Upper lobe of right lung (tissue), 1 donor: ENCODE measurements around the gene LARGE1. TPM values are rescaled to one million over a fixed set of nuclear protein-coding genes. Genes with fewer than 3 reads are reported as not detected.

ENCODE experiments used
- ATAC-seq: fragments of 200-7000 bp; cut with Tn5 transposase; one replicate; pipeline ENCODE4 v1.9.1; 2020; ENCODE audit warnings: mild to moderate bottlenecking, moderate library complexity
- DNase-seq: peaks from one replicate; pipeline ENCODE4 v3.0.0-alpha.2; 2020
- H3K27ac ChIP-seq: fragments of 200-600 bp; one replicate; pipeline ENCODE4 v1.8.0; 2022
- H3K27me3 ChIP-seq: fragments of 200-600 bp; one replicate; pipeline ENCODE4 v1.8.0; 2022; ENCODE audit warnings: mild to moderate bottlenecking
- H3K36me3 ChIP-seq: fragments of 200-600 bp; one replicate; pipeline ENCODE4 v1.8.0; 2022
- H3K4me1 ChIP-seq: fragments of 200-600 bp; one replicate; pipeline ENCODE4 v1.8.0; 2022
- H3K4me3 ChIP-seq: fragments of 200-600 bp; one replicate; pipeline ENCODE4 v1.8.0; 2022; ENCODE audit warnings: mild to moderate bottlenecking
- H3K9me3 ChIP-seq: fragments of 200-600 bp; one replicate; pipeline ENCODE4 v1.8.0; 2022
- intact Hi-C: fragments of 100-400 bp; cut with DNase I; formaldehyde crosslinking; loops from one replicate; pipeline ENCODE4 v1.11.0; 2022
- total RNA-seq: library from RNA; stranded (reverse); fragmentation: NEBNext Ultra II Directional; extraction: Animal tissue kit (Norgen Biotek cat#: 25700); gene quantifications from one replicate; pipeline ENCODE4 v1.2.1, GENCODE V29; 2021
- TF ChIP-seq, protein P1 (sequence below): fragments of 200-600 bp; IDR thresholded peaks from one replicate; pipeline ENCODE4 v1.8.0; 2022; ENCODE audit warnings: antibody characterized with exemption
- donor health status: DM: no; HTN: yes; CAD: no; lungs with severe emphysema.

LARGE1 gene
- total RNA-seq, 1 donor from 2014 or later: 33.5 TPM

DNA sequence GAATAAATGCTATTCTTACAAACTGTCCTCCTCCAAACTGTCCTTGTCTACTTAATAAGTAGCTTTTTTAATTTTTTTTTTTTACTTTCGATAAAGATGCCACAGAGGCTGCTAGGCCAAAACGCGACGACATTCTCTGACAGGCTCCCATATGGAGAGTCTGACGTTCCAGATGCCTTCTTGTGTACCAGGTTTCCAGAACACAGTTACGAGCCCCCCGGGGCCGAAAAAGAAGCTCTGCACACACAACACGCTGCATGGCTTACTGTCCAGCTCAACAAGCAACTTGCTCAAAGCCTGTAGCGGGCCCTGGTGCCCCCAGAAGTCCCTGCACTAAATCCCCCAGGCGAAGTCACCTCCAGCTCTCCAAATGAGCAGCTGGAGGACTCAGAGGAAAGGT lies 39.3 kb downstream of the LARGE1 start:
- Histone ChIP-seq H3K27me3 (no peaks in the 10 kb centered on the region), H3K4me3 (no peak overlapping the region), H3K9me3 (no peaks in the 10 kb centered on the region), H3K36me3 (no peaks in the 10 kb centered on the region), H3K4me1 (no peaks in the 10 kb centered on the region), H3K27ac (no peak overlapping the region)
- TF ChIP-seq, protein P1, sequence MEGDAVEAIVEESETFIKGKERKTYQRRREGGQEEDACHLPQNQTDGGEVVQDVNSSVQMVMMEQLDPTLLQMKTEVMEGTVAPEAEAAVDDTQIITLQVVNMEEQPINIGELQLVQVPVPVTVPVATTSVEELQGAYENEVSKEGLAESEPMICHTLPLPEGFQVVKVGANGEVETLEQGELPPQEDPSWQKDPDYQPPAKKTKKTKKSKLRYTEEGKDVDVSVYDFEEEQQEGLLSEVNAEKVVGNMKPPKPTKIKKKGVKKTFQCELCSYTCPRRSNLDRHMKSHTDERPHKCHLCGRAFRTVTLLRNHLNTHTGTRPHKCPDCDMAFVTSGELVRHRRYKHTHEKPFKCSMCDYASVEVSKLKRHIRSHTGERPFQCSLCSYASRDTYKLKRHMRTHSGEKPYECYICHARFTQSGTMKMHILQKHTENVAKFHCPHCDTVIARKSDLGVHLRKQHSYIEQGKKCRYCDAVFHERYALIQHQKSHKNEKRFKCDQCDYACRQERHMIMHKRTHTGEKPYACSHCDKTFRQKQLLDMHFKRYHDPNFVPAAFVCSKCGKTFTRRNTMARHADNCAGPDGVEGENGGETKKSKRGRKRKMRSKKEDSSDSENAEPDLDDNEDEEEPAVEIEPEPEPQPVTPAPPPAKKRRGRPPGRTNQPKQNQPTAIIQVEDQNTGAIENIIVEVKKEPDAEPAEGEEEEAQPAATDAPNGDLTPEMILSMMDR: no peak
- DNase-seq (no peak), ATAC-seq (no peak)
- intact Hi-C loops: no loop called here

DNA sequence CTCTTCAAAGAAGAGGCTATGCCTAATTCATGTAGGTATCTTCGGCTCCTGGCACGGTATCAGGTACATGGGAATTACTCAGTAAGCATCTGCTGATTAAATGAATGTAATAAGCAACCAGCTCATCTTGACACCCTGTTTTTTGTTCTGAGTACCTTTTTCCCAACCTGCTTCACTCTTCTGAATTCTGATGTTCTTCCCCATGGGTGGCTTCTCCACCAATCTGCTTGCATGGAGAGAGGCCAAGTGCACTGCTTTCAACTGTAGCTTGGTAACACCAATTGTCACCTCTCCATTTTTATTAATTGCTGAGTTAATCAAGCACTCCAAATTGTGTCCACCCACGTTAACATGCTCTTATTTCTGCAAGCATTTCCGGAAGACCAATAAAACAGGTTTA lies 40.5 kb downstream of the LARGE1 start:
- Histone ChIP-seq H3K36me3 (no peaks in the 10 kb centered on the region), H3K4me1 (no peaks in the 10 kb centered on the region), H3K27me3 (no peaks in the 10 kb centered on the region), H3K9me3 (no peaks in the 10 kb centered on the region), H3K4me3 (no peak overlapping the region), H3K27ac (no peak overlapping the region)
- TF ChIP-seq, protein P1: no peak
- no peak for DNase-seq
- intact Hi-C loops: no loop called here
- no peak for ATAC-seq

DNA sequence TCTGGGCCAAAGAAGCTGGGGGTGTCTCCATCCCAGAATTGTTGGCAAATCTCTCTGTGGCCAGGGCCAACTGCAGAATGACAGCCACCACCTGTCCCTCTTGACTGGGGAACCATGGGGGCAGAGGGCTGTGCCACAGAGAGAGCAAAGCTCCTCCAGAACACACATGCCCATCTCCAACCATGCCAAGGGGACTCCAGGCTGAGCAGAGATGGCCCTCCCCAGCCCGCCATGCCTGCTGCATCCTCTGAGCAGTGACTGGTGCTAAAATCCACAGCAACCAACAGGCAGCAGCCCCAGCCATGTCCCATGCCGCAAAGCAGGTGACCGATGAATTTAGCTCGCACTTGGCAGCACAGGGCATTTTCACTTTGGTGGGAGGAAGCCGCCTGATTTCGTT lies 45.0 kb downstream of the LARGE1 start:
- H3K36me3 ChIP-seq: no peaks in the 10 kb centered on the region
- no peaks in the 10 kb centered on the region for H3K9me3 ChIP-seq
- DNase-seq: no peak
- peaks cover 14% of the 10 kb centered on the region for H3K4me1 ChIP-seq
- H3K27me3 ChIP-seq: no peaks in the 10 kb centered on the region
- H3K4me3 ChIP-seq: no peak overlapping the region
- TF ChIP-seq, protein P1: no peak
- ATAC-seq: no peak
- intact Hi-C loops: no loop called here
- no peak overlapping the region for H3K27ac ChIP-seq

DNA sequence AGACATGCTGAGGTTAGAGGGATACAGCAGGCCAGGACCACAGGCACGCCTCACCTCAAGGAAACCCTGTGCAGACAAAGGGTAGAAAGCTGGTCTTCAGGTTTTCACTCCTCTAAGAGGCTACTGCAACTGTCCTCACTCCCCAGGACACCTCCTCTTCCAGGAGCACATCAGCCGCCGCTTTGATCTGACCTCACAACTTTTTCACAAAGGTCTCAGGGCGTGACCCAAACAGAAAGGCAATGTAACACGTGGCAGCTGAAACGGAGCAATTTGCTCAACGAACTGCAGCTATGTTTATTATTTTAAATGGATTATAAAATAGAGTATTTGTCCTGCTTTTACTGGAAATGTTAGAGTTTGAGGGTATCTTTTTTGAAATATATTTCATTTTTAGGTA lies 46.1 kb downstream of the LARGE1 start:
- ATAC-seq: no peak
- no peak overlapping the region for H3K27ac ChIP-seq
- peaks cover 14% of the 10 kb centered on the region for H3K4me1 ChIP-seq
- DNase-seq: no peak
- no peaks in the 10 kb centered on the region for H3K27me3 ChIP-seq
- no peak overlapping the region for H3K4me3 ChIP-seq
- no peaks in the 10 kb centered on the region for H3K9me3 ChIP-seq
- H3K36me3 ChIP-seq: no peaks in the 10 kb centered on the region
- intact Hi-C loops: no loop called here
- TF ChIP-seq, protein P1: no peak

DNA sequence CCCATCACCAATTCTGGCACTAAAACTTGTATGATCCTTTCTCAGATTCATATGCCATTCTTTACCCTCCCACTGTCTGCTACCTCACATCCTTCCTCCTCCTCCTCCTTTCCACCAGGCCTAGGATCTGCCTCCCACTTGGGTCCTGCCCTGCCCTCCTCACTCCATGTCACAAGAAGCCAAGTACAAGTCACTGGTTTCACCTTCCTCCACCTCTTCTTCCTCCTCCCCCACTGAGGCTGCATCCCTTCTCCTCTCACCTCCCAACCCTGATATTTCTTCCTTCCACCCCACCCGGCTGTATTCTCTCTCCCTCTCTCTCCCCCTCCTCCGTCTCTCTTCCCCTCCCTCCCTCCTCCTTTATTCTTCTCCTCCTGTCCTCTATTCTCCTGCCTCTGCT lies 46.6 kb downstream of the LARGE1 start:
- ATAC-seq: peak; percentile 23
- peaks cover 14% of the 10 kb centered on the region for H3K4me1 ChIP-seq
- intact Hi-C loops: no loop called here

DNA sequence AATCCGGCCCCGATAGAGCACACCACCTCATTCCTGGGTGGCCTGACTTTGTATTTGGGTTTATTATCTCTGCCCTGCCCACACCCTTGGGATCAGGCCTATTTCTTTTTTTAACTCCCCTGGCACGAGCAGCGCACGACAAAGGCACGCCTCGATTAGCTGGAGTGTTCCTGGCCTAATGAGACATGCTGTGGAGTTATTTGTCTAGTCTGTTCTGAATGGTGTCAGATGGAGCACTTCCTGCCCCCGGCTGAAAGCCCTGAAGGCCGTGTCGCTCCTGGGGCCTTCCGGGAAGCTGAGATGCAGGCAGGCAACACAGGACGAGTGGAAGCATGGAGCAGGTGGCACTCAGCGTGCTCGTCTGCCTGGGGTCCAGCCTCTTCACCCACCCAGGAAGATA lies 47.1 kb downstream of the LARGE1 start:
- DNase-seq (no peak), ATAC-seq (peak; percentile 76)
- TF ChIP-seq, protein P1: no peak
- Histone ChIP-seq H3K27me3 (no peaks in the 10 kb centered on the region), H3K4me1 (peaks cover 14% of the 10 kb centered on the region), H3K4me3 (no peak overlapping the region), H3K9me3 (no peaks in the 10 kb centered on the region), H3K36me3 (no peaks in the 10 kb centered on the region), H3K27ac (no peak overlapping the region)
- intact Hi-C loops: no loop called here

More for the DNA sequence above, 46.6 kb downstream of the LARGE1 start:
- Histone ChIP-seq H3K36me3 (no peaks in the 10 kb centered on the region), H3K9me3 (no peaks in the 10 kb centered on the region), H3K27me3 (no peaks in the 10 kb centered on the region), H3K27ac (no peak overlapping the region), H3K4me3 (no peak overlapping the region)
- no peak for DNase-seq
- TF ChIP-seq, protein P1: no peak
